Epithelial cell of proximal tubule (primary cell): ENCODE results near the gene SUN1. TPM values are rescaled to one million over a fixed set of nuclear protein-coding genes. Genes with fewer than 3 reads are reported as not detected.
"Not testable (repeated sequence)": the region's sequence is repeated elsewhere in the genome, so short reads cannot be mapped to it uniquely, and the experiment has no call there.

Source experiments
- DNase-seq: peaks from one replicate; pipeline ENCODE4 v3.0.0-alpha.2; 2011; ENCODE audit warnings: low read depth
- H3K4me3 ChIP-seq: 2 replicates; pipeline ENCODE4 v1.5.1; 2011; ENCODE audit warnings: low read depth, mild to moderate bottlenecking, low read length
- CTCF ChIP-seq: conservative IDR thresholded peaks from 2 replicates; pipeline ENCODE4 v1.5.1; 2012; ENCODE audit warnings: low read depth, mild to moderate bottlenecking, low read length
- total RNA-seq: library from RNA; depleted of rRNA; stranded (reverse); fragments of >200 nt; gene quantifications from 2 replicates; pipeline ENCODE4 v1.2.3, GENCODE V29; 2015

The SUN1 gene
- total RNA-seq, 1 donor from 2014 or later, result 270 TPM

GRCh38 chr7:842431-843031, 10.3 kb downstream of the SUN1 start:
- no peak overlapping the region for H3K4me3 ChIP-seq
- no peak for TF ChIP-seq CTCF
- no peak for DNase-seq

GRCh38 chr7:843230-843629, 11.0 kb downstream of the SUN1 start:
- no peak for DNase-seq
- H3K4me3 ChIP-seq, result no peak overlapping the region
- no peak for TF ChIP-seq CTCF

GRCh38 chr7:844043-844442, 11.8 kb downstream of the SUN1 start:
- no peak for TF ChIP-seq CTCF
- no peak overlapping the region for H3K4me3 ChIP-seq
- no peak for DNase-seq

- H3K4me3 ChIP-seq, result no peak overlapping the region
- DNase-seq, result no peak
- no peak for TF ChIP-seq CTCF
These were observed 12.2 kb downstream of the SUN1 start for GRCh38 chr7:844514-844913.

GRCh38 chr7:845091-845490, 12.8 kb downstream of the SUN1 start:
- H3K4me3 ChIP-seq, result no peak overlapping the region
- no peak for TF ChIP-seq CTCF
- no peak for DNase-seq

GRCh38 chr7:845731-846130, 13.5 kb downstream of the SUN1 start:
- H3K4me3 ChIP-seq, result no peak overlapping the region
- DNase-seq, result no peak
- TF ChIP-seq CTCF, result no peak

- not testable (repeated sequence) for DNase-seq, H3K4me3 ChIP-seq
These were observed 14.8 kb downstream of the SUN1 start for GRCh38 chr7:846958-847650.

- not testable (repeated sequence) for DNase-seq, H3K4me3 ChIP-seq
These were observed 15.5 kb downstream of the SUN1 start for GRCh38 chr7:847728-848127.
